Stimulated activated CD4-positive, alpha-beta T cell treated with anti-CD3 and anti-CD28 coated beads, Interleukin-15, amount 100 ng/mL, for 24 hours (primary cell): ENCODE measurements around the gene NDUFV2.
"Not testable (repeated sequence)": the region's sequence is repeated elsewhere in the genome, so short reads cannot be mapped to it uniquely, and the experiment has no call there.

Experiments used
- DNase-seq: peaks from one replicate; pipeline ENCODE4 v3.0.0-alpha.2; 2020

The NDUFV2 gene

DNA sequence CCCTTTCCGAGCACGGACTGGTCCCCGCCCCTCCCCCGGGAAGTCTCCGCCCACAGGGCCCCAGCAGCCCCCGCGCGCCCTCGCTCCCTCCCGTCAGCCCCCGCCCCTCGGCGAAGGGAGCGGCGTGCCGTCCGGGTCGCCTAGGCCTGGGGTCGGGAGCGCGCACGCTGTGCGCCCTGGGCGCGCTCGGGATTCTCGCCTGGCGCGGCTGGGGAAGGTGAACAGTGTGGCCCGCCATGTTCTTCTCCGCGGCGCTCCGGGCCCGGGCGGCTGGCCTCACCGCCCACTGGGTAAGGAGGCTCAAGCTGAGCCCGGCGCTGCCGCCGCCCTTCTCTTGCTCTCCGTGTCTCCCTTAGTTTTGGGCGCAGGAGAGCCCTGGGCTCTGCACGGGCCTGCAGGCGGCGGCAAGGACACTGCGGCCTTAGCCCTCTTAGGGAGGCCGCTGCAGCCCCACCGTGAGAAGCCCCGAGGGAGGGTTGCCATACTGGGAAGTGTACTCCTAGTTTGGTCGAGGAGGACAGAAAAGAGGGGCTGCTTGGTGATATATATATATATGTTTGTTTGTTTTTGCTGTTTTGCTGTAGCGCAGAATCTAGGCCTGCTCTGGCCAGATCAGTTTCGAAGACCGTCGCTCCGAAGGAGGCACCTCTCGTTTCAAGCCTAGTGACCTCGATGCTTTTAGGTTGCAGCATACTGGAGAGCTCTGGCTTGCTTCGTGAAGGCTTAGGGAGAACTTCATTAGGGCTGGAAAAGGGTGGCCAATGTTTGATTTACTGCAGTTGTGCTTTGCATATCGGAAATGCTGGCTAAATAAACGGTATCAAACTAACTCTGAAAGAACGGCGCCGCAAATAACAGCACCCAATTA lies at the start of gene NDUFV2:
Gene NDUFV2 (plus strand): TSS at position 192 of the 868 bp plus-strand sequence. CDS start 45 bp downstream, at position 237.
- DNase-seq: peak; percentile 99

DNA sequence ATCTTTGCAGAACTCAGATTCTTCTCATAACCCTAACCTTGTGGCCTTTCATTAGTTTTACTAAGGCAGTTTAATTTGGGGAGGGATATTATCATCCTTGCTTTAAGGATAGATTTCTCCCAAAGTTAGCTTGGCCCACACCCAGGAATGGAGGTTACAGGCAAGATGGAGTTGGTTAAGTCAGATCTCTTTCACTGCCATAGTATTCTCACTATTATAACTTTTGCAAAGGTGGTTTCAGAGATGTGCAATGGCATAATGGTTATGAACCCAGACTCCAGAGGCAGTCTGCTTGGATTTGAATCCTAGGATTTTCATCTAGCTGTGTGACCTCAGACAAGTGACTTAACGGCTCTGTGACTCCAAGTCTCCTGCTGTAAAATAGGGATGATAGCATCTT lies 48.7 kb upstream of the NDUFV2 start:
- no peak for DNase-seq

DNA sequence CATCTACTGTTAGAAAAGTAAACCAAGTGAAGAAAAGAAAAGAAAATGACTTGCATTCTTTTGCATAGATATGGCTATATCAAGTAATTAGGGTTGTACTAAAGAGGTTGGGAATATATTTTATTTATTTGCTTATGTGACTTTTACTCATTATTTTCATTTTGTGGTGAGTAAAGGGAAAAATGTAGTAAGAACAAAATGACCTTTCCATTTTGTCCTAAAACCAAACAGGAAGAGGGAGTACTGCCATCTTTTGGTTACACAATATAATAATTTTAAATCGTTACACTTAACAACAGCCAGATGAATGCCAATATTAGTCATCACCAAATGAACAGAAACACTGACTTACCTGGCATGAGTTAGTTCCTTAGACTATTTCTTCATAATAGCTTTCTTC lies 47.3 kb upstream of the NDUFV2 start:
- DNase-seq: no peak

DNA sequence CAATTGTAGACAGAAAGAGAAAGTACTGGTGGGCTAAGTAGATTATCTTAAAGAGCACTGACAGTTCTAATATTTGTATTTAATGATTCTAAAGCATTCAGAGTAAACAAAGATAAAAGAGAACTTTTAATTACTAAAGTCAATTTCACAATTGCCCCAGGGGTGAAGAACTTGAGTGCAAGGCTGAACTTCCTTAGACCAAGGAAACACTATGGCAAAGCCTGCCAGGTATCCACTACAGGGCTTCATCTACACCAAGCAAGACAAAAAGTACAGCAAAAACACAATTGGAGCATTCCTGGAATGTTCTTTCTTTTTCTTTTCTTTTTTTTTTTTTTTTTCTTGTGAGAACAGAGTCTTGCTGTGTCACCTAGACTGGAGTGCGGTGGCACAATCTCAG lies 46.9 kb upstream of the NDUFV2 start:
- no peak for DNase-seq

DNA sequence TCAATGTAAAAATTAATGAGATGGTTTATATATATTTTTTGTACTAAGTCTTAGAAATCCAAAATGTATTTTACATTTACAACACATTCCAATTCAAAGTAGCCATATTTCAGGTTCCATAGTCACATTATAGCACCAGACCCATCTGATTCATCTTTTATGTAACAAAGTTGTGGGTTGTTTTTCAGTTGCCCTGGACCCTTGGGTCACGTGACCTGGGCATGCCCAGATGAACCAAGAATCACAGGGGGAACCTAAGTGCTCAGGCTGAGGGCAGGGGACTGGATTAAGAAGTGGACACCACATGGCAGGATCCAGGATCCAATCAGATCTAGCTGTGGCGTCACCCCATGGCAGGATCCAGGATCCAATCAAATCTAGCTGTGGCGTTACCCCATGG lies 44.9 kb upstream of the NDUFV2 start:
- DNase-seq: no peak

DNA sequence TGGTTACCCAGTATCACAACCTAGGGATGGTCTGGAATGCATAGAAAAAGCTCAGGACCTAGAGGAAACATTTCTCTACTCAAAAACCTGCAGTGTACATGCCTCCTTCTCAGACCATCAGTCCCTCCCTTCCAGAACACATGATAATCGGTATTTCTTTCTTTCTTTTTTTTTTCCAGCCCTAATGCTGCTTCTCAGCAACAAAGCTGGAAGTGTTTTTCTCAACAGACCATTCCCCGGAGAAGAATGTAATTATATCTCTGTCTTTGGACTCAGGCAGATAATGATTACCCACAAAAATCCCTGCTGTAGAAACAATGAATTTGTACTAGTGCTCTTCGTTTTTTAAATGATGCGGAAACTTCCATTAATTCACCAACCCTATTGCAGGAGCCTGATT lies 44.1 kb upstream of the NDUFV2 start:
- DNase-seq: no peak

DNA sequence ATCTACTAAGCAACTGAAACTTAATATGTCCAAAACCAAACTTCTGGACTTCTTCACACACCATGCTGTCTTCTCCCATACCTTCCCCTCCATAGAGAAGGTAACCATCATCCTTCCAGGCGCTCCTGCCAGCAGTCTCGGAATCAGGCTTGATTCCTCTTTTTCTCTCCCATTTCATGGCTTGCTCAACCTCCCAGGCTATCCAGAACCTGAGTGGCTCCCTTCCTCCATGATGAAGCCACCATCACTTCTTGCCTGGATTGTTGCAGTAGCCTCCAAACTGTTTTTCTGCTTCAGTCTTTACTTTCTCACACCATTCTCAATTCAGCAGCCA lies 40.1 kb upstream of the NDUFV2 start:
- DNase-seq: no peak

DNA sequence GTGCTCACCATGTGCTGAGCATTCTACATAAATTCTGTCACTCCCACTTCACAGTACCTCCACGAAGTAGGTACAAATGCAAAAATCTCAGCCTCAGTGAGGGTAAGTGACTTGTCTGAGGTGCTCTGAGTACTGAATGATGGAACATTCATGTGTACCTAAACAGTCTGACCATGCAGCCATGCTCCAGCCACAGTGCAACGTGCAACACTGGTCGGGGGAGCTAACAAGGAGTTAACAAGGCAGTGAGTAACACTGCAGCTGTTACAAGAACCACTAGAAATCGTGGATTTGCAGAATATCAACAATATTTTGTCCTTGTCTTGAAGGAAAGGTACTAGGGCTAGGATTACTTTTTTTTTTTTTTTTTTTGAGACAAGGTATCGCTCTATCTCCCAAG lies 36.6 kb upstream of the NDUFV2 start:
- DNase-seq: no peak

DNA sequence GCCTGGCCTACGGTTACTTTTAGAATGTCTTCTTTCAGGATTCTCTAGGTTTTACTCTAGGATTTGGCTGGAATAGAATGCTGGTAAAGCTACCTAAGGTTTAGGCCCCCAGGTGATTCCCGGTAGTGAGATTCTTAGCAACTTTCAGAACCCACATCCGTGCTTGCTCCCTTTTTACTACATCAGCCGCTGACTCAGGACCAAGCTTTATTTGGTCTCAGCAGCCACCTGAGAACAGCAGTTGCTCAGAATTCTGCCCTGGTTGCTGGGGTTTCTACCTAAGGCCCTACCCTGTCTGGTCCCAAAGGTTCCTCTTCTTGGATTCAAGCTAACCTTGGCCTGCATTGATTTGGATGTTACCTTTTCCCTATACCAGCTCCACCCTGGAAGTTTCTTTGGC lies 36.1 kb upstream of the NDUFV2 start:
- no peak for DNase-seq

DNA sequence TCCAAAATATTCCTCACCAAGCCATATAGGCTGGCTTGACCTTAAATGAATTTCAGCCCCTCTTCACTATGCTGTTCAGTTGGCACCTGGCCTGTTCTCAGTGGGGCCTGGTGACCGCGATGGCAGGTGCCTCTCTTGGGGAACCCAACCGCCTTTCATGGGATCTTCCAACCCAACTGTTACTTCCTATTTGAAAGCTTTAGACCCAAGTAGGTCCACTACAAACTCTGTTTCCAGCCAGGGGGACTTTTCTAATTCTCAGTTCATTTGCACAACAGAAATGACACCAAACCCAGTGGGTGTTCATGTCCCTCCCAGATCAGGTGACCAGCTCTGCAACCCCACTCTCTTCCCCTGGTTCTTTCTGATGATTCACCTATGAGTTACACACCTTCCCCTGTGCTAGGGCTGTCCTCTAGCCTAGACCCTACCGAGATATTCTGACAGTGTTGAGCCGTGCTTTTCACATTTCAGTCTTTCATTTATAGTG lies 35.6 kb upstream of the NDUFV2 start:
- no peak for DNase-seq

DNA sequence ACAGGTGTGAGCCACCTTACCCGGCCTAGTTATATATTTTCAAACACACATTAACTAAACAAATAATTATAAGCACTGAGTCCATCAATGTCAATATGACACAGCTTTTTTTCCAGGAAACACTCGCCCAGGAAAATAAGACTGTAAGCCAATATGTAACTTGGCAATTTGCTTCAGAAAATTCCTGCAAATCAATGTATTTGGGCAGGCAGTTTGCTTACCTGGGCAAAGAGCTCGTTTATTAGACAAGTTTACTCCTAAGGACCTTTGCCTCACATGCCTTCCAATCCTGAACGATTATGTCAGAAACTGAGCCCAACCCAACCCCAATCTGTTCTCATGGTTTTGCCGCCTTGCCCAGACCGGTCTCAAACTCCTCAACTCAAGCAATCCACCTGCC lies 34.7 kb upstream of the NDUFV2 start:
- DNase-seq: no peak

DNA sequence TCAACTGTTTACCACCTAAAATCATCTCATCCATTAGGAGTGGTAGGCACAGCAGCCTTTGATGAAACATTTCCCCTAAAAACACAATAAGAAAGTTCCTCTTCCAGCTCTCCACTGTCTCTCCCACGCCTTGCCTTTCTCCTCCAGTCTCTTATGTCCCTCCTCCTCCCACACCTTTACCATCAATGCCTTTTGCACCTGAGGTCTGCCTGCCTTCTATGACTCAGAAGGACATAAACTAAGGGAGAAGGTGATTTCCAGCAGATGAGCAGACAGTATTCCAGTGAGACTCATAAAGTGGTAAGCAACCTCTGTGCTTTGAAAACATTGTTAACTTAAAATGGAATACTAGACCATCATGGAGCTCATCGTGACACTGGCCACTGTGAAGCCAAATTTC lies 34.2 kb upstream of the NDUFV2 start:
- DNase-seq: no peak

DNA sequence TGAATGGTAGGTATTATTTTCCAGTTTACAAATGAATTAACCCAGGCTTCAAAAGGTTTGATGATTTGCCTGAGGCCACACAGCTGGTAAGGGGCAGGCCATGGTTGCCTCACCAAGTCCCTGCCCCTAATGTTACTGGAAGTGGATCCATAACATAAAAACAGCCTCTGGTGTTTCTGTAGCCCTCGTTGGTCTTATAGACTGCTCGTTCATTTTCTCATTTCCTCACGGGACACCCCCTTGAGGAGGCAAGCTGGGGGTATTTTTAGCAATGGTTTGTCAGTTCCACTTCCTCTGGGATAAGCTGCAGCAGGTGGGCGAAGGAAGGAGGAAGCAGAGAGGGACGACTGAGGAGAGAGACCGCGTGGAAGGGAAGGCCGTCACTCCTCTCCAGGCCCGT lies 32.9 kb upstream of the NDUFV2 start:
- DNase-seq: no peak

DNA sequence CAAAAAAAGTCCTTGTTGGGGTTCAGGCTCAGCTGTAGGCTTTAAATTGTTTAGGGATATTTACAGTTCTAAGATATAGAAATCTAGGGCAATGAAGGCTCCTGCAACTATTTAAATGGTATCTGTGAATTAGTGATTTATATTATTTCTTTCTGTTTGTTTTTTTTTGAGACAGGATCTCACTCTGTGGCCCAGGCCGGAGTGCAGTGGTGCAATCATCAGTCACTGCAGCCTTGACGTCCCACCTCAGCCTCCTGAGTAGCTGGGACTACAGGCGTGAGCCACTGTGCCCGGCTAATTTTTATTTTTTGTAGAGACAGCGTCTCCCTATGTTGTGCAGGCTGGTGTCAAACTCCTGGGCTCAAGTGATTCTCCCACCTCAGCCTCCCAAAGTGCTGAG lies 32.3 kb upstream of the NDUFV2 start:
- no peak for DNase-seq

DNA sequence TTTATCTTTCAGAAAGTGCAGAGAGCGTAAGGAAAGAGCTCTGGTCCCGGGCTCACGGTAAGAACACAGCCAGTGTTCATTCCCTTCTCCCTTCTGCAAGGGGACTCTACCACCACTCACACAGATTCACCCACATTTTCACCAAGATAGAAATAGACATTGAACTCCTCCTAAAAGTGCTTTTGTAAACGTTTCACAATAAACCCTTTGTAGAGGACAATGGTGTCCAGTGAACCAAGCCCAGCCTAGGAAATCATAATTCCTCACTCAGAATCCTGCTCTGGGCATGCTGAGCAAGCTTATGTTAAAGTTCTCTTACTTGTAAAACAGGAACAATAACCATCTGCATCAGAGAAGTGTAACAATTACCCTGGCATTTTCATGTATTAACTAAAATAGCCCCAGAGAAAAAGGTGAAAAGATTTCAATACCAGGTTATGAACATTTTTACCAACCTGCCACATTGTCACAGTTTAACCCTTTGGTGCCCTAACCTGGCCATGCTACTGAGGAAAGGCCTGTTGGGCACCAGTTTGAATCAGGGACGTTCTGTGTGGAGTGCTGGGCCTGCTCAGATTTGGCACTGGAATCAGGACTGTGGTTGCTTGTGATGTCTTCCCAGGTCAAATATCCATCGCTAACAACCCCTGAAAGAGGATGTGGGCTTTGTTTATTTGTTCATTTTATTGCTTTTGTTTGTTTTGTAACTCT lies 22.5 kb upstream of the NDUFV2 start:
- DNase-seq: no peak

DNA sequence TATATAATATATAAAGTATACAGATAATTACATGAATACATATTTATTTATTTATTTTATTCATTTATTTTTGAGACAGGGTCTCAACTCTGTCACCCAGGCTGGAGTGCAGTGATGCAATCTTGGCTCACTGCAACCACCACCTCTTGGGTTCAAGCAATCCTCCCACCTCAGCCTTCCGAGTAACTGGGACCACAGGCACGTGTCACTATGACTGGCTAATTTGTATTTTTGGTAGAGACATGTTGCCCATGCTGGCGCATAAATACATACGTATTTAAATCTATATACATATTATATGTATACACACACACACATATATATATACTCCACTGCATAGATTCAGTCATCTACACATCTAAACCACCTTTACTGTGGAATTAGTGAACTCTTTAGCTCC lies 20.6 kb upstream of the NDUFV2 start:
- peak; percentile 66 for DNase-seq

DNA sequence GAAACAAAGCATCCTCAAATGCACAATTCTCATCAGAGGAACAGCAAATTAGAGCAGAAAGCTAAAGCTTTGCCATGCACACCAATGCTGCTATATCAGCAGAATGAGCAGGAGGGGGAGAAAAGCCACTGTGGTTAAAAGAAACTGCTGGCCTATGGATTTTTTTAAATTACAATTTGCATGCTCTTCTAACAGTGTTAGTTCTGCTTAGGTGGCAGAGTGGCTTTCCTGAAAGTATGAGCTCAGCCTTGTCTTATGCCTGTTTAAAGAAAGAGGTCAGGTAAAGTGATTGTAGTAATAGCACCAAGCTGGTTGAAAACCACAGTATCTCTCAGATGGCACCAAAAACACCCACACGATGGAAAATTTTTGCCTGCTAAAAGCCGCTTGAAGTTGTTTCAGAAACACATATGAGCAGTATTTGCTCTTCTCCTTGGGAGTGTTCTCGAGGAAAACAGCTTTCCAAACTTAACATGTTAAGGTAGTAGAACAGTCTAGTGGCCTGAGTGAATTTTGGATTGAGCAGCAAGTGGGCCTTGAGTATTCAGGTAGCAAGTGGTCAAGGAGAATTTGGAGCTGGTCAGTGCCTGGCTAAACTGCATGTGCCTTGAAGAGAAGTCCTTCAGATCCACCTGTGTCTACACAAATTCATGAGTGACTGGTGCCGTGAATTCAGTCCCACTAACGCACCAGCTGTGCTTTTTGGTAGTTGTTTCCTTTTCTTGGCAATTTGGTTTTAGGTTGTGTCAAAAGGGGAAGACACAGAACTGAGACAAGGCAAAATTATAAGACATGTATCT lies 19.6 kb upstream of the NDUFV2 start:
- peak; percentile 70 for DNase-seq

DNA sequence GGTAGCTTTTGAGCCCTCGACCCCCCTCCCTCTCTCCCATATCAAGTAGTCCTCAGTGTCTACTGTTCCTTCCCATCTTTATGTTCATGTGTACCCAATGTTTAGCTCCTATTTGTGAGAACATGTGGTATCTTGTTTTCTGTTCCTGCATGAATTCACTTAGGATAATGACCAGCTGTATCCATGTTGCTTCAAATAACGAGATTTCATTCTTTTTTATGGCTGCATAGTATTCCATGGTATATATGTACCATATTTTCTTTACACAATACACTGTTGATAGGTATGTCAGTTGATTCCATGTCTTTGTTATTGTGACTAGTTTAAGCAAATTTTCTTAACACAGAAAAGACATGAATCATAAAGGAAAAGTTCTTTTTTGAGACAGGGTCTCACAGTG lies 16.5 kb upstream of the NDUFV2 start:
- DNase-seq: no peak

DNA sequence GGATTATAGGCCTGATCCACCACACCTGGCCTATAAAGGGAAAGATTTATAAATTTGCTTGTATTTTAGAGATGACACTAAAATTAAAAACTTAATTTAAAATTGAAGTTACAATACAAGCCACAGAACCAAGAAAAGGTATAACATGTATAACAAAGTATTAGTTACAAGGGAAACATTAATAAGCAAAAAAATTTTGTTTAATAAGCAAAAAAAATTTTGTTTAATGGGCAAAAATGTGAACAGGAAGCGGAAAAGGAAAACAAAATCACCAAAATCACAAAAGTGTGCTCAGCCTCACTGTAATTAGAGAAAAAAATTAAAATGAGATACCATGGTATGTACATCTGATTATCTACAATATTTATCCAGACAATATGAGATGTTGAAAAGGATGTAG lies 15.9 kb upstream of the NDUFV2 start:
- DNase-seq: no peak

DNA sequence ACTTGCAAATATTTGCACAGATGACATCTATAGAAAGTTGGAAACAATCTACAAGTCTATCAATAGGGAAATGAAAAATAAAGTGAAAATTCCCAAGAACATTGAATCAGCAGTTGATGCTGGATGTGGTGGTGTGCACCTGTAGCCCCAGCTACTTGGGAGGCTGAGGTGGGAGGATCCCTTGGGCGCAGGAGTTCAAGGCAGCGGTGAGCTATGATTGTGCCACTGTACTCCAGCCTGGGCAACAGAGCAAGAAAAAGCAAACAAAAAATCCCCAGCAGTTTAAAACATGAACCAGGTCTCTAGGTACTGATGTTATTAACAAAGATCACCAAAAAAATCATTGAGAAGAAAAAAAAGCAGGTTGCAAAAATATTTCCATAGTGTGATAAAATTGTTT lies 15.4 kb upstream of the NDUFV2 start:
- DNase-seq: no peak

DNA sequence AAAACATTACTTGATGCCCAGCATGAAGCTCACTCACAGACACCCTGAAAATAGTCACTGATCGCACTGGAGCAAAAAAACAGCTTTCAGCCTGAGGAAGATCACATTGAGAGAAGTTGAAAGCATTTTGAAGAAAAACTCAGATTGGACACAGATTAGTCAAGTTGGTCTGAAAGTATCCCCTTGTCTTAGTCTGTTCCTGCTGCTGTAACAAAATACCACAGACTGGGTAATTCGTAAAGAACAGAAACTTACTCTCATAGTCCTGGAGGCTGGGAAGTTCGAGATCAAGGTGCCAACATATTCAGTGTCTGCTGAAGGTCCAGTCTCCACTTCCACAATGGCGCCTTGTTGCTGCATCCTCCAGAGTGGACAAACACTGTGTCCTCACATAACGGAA lies 14.2 kb upstream of the NDUFV2 start:
- no peak for DNase-seq

DNA sequence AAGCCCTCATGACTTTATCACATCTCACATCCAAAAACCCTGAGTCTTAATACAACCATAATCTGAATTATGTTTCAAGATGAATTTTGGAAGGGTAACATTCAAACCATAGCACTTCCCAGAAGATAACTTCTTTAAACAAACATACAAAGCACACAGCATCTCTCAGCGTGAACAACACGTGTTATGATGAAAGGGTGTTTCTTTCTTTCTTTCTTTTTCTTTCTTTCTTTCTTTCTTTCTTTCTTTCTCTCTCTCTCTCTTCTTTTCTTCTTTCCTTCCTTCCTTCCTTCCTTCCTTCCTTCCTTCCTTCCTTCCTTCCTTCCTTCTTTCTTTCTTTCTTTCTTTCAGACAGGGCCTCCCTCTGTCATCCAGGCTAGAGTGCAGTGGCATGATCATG lies 13.8 kb upstream of the NDUFV2 start:
- not testable (repeated sequence) for DNase-seq

DNA sequence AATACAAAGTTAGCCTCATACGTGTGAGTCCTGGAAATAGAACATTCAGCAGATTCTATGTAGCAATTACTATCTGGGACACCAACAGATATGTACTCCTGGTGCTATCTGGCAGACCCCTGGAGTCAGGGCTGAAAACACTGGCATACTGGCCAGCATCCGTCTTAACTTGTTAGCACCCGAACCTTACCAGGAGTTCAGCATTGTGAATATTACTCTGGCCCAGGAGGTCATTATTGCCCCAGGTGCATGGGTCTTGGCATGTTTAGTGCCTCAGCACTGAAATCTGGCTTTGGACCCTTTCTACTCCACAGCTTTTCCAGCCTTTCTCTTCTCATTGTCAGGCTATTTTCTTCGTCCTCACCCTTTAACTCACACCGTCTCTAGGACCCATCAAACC lies 11.9 kb upstream of the NDUFV2 start:
- no peak for DNase-seq

DNA sequence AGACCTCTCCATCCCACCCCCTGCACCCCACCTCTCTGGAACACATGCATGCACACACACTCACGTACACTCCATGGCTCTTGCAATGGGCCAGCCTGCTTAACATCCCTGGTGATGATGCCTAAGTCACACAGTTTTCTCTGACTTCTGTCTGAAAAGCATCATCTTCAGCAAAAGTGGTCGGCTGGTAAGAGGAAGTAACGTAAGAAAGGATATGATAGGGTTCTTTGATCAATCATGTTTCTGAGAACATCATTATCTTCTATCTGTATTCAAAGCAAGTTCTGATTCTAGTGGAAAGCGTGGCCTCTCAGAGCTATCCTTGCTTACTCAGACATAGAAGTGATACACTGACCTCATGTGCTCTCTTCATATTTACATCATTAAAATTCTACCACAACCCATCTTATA lies 11.4 kb upstream of the NDUFV2 start:
- DNase-seq: peak; percentile 43
